SKM-1 treated with dmso at 0.1 percent for 144 hours (cell line): Measurements from ENCODE around the gene RNASE11.

ENCODE experiments used
- DNase-seq: peaks from one replicate; lab custom pipeline; 2025; ENCODE audit not compliant: unreplicated experiment; lab: John Stamatoyannopoulos, UW

The RNASE11 gene

DNA sequence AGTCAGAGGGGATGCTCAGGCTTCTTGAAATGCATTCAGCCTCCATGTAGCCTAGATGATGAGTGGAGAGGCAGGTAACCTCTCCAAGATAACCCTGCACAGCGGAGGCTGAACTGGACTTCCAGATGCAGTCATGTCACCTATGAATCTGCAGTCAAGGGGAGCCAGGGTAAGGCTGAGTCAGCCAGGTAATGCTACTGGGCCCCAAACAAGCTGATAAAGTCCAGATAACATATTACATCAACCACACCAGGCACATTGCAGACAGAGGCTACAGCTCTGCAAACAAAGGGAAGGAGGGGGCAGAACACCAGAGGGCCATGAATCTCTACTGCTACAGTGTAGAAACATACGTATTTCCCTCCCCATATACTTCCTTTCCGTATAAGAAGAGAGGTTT lies 40.9 kb downstream of the RNASE11 start:
- DNase-seq = no peak

DNA sequence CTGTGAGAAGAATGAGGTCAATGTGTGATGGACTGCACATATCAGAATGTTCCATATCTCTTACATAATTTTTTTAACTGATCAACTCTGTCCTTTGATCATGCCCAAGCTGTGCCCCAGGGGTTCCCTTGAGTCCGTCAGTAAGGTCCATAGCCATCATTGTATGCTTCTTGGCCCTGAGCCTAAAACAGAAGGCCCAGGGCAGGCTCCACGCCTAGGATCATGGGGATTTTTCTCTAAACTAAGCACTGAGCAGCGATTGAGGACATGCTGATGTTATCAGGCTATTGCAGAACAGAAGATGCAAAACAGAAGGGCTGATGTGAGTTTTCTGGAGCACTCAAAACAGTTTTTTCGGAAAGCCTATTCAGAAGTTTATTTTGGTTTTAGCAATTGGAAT lies 47.9 kb downstream of the RNASE11 start:
- DNase-seq = no peak
